ENCODE measurements around the gene MAD1L1. TPM values are rescaled to one million over a fixed set of nuclear protein-coding genes. Genes with fewer than 3 reads are reported as not detected.

Gene MAD1L1
- total and polyA plus RNA-seq, 2 donors (not counting 3 experiments of a cell fraction or from before 2014, with no cell fraction given) = 34.1 to 42.3 TPM

- intact Hi-C loops (cut with micrococcal nuclease) = no loop called here
- Histone ChIP-seq H4K20me1 (replicated peaks; ENCODE audit: control insufficient read depth, extremely low read depth, insufficient read depth, low read length) (no peaks in the 10 kb centered on the region), H3K9me3 (replicated peaks; ENCODE audit: control insufficient read depth, insufficient read depth, low read length) (no peaks in the 10 kb centered on the region), H3K9ac (replicated peaks; ENCODE audit: extremely low read depth, insufficient read depth, low read length) (no peak overlapping the region), H3K36me3 (ENCODE audit: control insufficient read depth in 2 of 2, extremely low read depth in 1 of 2, insufficient read depth in 2 of 2, low read length in 2 of 2) (no peaks in the 10 kb centered on the region), H3K4me3 (replicated peaks in 1 of 3; ENCODE audit: insufficient read depth in 1 of 3, low read depth in 1 of 3, low read length in 3 of 3) (no peak overlapping the region), H3K27me3 (ENCODE audit: control insufficient read depth in 2 of 2, insufficient read depth in 2 of 2, low read length in 2 of 2) (no peaks in the 10 kb centered on the region), H3K4me2 (ENCODE audit: insufficient read depth, low read length) (no peak overlapping the region), H2AFZ (ENCODE audit: low read depth, low read length) (no peak overlapping the region), H3K79me2 (ENCODE audit: control insufficient read depth, insufficient read depth, low read length) (no peaks in the 10 kb centered on the region), H3K9me1 (replicated peaks; ENCODE audit: control insufficient read depth, extremely low read depth, insufficient read depth, low read length) (no peaks in the 10 kb centered on the region), H3K27ac (ENCODE audit: insufficient read depth, low read depth, low read length) (no peak overlapping the region), H3K4me1 (ENCODE audit: control insufficient read depth, extremely low read depth, insufficient read depth, low read length) (no peaks in the 10 kb centered on the region)
- dilution Hi-C loops (cut with MboI; ENCODE audit: extremely low pct_ligation_motif_present, low sequenced_read_pairs) = no loop called here
- no peak for FAIRE-seq
- CTCF ChIA-PET = interaction anchor here (1.0 to 1.1 kb wide), 2 partner anchors 234 to 382 kb away, joined by 3 read pairs; no protein-coding TSS in a partner anchor
- TF ChIP-seq POLR2A (IDR thresholded peaks at IDR 0.05; ENCODE audit: low read depth, low read length) (no peak), CTCF (IDR thresholded peaks at IDR 0.05; ENCODE audit: extremely low read depth in 1 of 2, insufficient read depth in 1 of 2, low read depth in 1 of 2, low read length in 2 of 2) (peak in 1 of 2 donors; percentile 27)
- DNase-seq (ENCODE audit: low read depth, low spot score) = no peak
- BruUV-seq (replicated peaks) = no TSS peak
- POLR2A ChIA-PET = no interaction called here
Observed at GRCh38 chr7:1812509-1813393, 420.0 kb downstream of the MAD1L1 start.

- no peak for DNase-seq (ENCODE audit: low read depth, low spot score)
- intact Hi-C loops (cut with micrococcal nuclease) = no loop called here
- CTCF ChIA-PET = no interaction called here
Observed at GRCh38 chr7:1811850-1812508, 420.8 kb downstream of the MAD1L1 start.

More at GRCh38 chr7:1811850-1812508, 420.8 kb downstream of the MAD1L1 start:
- no peaks in the 10 kb centered on the region for H3K4me1 ChIP-seq (ENCODE audit: control insufficient read depth, extremely low read depth, insufficient read depth, low read length)
- dilution Hi-C loops (cut with MboI; ENCODE audit: extremely low pct_ligation_motif_present, low sequenced_read_pairs) = no loop called here
- H3K36me3 ChIP-seq (ENCODE audit: control insufficient read depth in 2 of 2, extremely low read depth in 1 of 2, insufficient read depth in 2 of 2, low read length in 2 of 2) = no peaks in the 10 kb centered on the region
- BruUV-seq (replicated peaks) = no TSS peak
- TF ChIP-seq FOS (IDR thresholded peaks at IDR 0.05; ENCODE audit: borderline replicate concordance, insufficient read depth, low read length) (no peak), POLR2A (IDR thresholded peaks at IDR 0.05; ENCODE audit: low read depth, low read length) (no peak), MAX (IDR thresholded peaks at IDR 0.05; ENCODE audit: insufficient read depth, insufficient read length) (no peak), MYC (IDR thresholded peaks at IDR 0.05; ENCODE audit: low read depth, low read length) (no peak), JUN (IDR thresholded peaks at IDR 0.05; ENCODE audit: borderline replicate concordance, insufficient read depth, insufficient read length, low read depth) (no peak), GATA2 (IDR thresholded peaks at IDR 0.05; ENCODE audit: insufficient read depth, insufficient read length, low read depth, low read length) (no peak), CTCF (IDR thresholded peaks at IDR 0.05; ENCODE audit: extremely low read depth in 1 of 2, insufficient read depth in 1 of 2, low read depth in 1 of 2, low read length in 2 of 2) (no peak)
- POLR2A ChIA-PET = no interaction called here
- no peaks in the 10 kb centered on the region for H4K20me1 ChIP-seq (replicated peaks; ENCODE audit: control insufficient read depth, extremely low read depth, insufficient read depth, low read length)
- H3K4me2 ChIP-seq (ENCODE audit: insufficient read depth, low read length) = no peak overlapping the region
- FAIRE-seq = no peak
- H3K27me3 ChIP-seq (ENCODE audit: control insufficient read depth in 2 of 2, insufficient read depth in 2 of 2, low read length in 2 of 2) = no peaks in the 10 kb centered on the region
- no peak overlapping the region for H3K4me3 ChIP-seq (replicated peaks in 1 of 3; ENCODE audit: insufficient read depth in 1 of 3, low read depth in 1 of 3, low read length in 3 of 3)
- H3K9me1 ChIP-seq (replicated peaks; ENCODE audit: control insufficient read depth, extremely low read depth, insufficient read depth, low read length) = no peaks in the 10 kb centered on the region
- no peaks in the 10 kb centered on the region for H3K9me3 ChIP-seq (replicated peaks; ENCODE audit: control insufficient read depth, insufficient read depth, low read length)
- no peak overlapping the region for H3K9ac ChIP-seq (replicated peaks; ENCODE audit: extremely low read depth, insufficient read depth, low read length)
- no peak overlapping the region for H2AFZ ChIP-seq (ENCODE audit: low read depth, low read length)
- H3K27ac ChIP-seq (ENCODE audit: insufficient read depth, low read depth, low read length) = no peak overlapping the region
- H3K79me2 ChIP-seq (ENCODE audit: control insufficient read depth, insufficient read depth, low read length) = no peaks in the 10 kb centered on the region
